ENCODE data around the gene ANAPC2.

ANAPC2 gene

GRCh38 chr9:137213160-137214060, 25.1 kb upstream of the ANAPC2 start:
- no peak for ATAC-seq

GRCh38 chr9:137212520-137212919, 24.2 kb upstream of the ANAPC2 start:
- no peak for ATAC-seq

GRCh38 chr9:137211532-137211931, 23.2 kb upstream of the ANAPC2 start:
- no peak for ATAC-seq

- ATAC-seq, result no peak
Measured at GRCh38 chr9:137206602-137207001, 18.2 kb upstream of the ANAPC2 start.

- ATAC-seq, result peak; percentile 45 to 61
Measured at GRCh38 chr9:137205126-137206069, 17.0 kb upstream of the ANAPC2 start, which contains the start of the genes NDOR1 and TMEM203. NDOR1 (plus strand) TSS chr9:137205700; CDS start chr9:137205778, 78 bp downstream. TMEM203 (minus strand) TSS chr9:137205648; CDS start chr9:137205414, 234 bp downstream.

GRCh38 chr9:137204731-137205125, 16.4 kb upstream of the ANAPC2 start:
- no peak for ATAC-seq

- ATAC-seq, result no peak
Measured at GRCh38 chr9:137202966-137203365, 14.6 kb upstream of the ANAPC2 start.

GRCh38 chr9:137201205-137201868, 13.0 kb upstream of the ANAPC2 start:
- ATAC-seq, result no peak

GRCh38 chr9:137200311-137201204, 12.2 kb upstream of the ANAPC2 start, which contains the start of gene TPRN:
TPRN (minus strand) TSS chr9:137200741; CDS start chr9:137200711, 30 bp downstream.
- peak; percentile 96 to 98 for ATAC-seq

GRCh38 chr9:137199411-137200121, 11.2 kb upstream of the ANAPC2 start:
- ATAC-seq, result no peak

GRCh38 chr9:137198902-137199283, 10.5 kb upstream of the ANAPC2 start:
- no peak for ATAC-seq

GRCh38 chr9:137198051-137198901, 9.9 kb upstream of the ANAPC2 start:
- no peak for ATAC-seq

- ATAC-seq, result no peak
Measured at GRCh38 chr9:137195525-137196220, 7.3 kb upstream of the ANAPC2 start.

GRCh38 chr9:137194909-137195308, 6.5 kb upstream of the ANAPC2 start:
- ATAC-seq, result no peak

- no peak for ATAC-seq
Measured at GRCh38 chr9:137194388-137194787, 6.0 kb upstream of the ANAPC2 start.

- no peak for ATAC-seq
Measured at GRCh38 chr9:137193771-137194170, 5.4 kb upstream of the ANAPC2 start.

- ATAC-seq, result no peak
Measured at GRCh38 chr9:137192859-137193258, 4.5 kb upstream of the ANAPC2 start.

- no peak for ATAC-seq
Measured at GRCh38 chr9:137192448-137192780, 4.1 kb upstream of the ANAPC2 start.
